CD14-positive monocyte (primary cell): Measurements from ENCODE around the gene RAB11FIP4. TPM values are rescaled to one million over a fixed set of nuclear protein-coding genes. Genes with fewer than 3 reads are reported as not detected.
"Not testable (repeated sequence)": the region's sequence is repeated elsewhere in the genome, so short reads cannot be mapped to it uniquely, and the experiment has no call there.

Experiments
- DNase-seq, 3 donors: peaks; one replicate each; pipeline ENCODE4 v3.0.0-alpha.2; 2011 to 2022
- H2AFZ ChIP-seq: 2 replicates; pipeline ENCODE4 v1.6.0; 2012; ENCODE audit warnings: mild to moderate bottlenecking, low read depth, low read length, inconsistent platforms; ENCODE audit not compliant: insufficient read depth, poor library complexity, severe bottlenecking
- H3K27ac ChIP-seq, 2 donors: 1 replicate in 1 of 2; 2 replicates in 1 of 2; pipeline ENCODE4 v1.5.1; 2012 to 2013; ENCODE audit warnings: low read length in 2 of 2, control low read depth in 1 of 2, inconsistent platforms in 1 of 2, low read depth in 1 of 2, mild to moderate bottlenecking in 1 of 2
- H3K27me3 ChIP-seq, 2 donors: one replicate each; pipeline versions ENCODE4 v1.6.0 to v1.6.1; 2011 to 2013; ENCODE audit warnings: low read length in 2 of 2; ENCODE audit not compliant: control insufficient read depth in 2 of 2, insufficient read depth in 2 of 2
- H3K36me3 ChIP-seq, 2 donors: replicated peaks in 1 of 2; 1 replicate in 1 of 2; 2 replicates in 1 of 2; pipeline versions ENCODE4 v1.5.1 to v1.6.1; 2012 to 2013; ENCODE audit warnings: low read length in 2 of 2, control low read depth in 1 of 2, inconsistent platforms in 1 of 2, mild to moderate bottlenecking in 1 of 2; ENCODE audit not compliant: insufficient read depth in 2 of 2, control insufficient read depth in 1 of 2
- H3K4me1 ChIP-seq, 2 donors: 1 replicate in 1 of 2; 2 replicates in 1 of 2; pipeline versions ENCODE4 v1.5.1 to v1.6.1; 2012 to 2013; ENCODE audit warnings: low read length in 2 of 2, control low read depth in 1 of 2, inconsistent platforms in 1 of 2, mild to moderate bottlenecking in 1 of 2, moderate library complexity in 1 of 2; ENCODE audit not compliant: insufficient read depth in 2 of 2, control insufficient read depth in 1 of 2
- H3K4me2 ChIP-seq: replicated peaks from 2 replicates; pipeline ENCODE3; 2012; ENCODE audit warnings: low read length, moderate library complexity, mild to moderate bottlenecking; ENCODE audit not compliant: poor library complexity, severe bottlenecking; ENCODE audit errors: extremely low read depth
- H3K4me3 ChIP-seq, 3 experiments: fragments of 200-600 bp in 1 of 3; sonication (generic) in 1 of 3; replicated peaks in 1 of 3; 1 replicate in 2 of 3; 2 replicates in 1 of 3; pipeline ENCODE4 v1.5.1; 2011 to 2013; ENCODE audit warnings: low read length in 3 of 3, mild to moderate bottlenecking in 3 of 3, control low read depth in 2 of 3, low read depth in 2 of 3, inconsistent platforms in 1 of 3, moderate library complexity in 1 of 3
- H3K79me2 ChIP-seq: 2 replicates; pipeline ENCODE4 v1.6.0; 2012; ENCODE audit warnings: mild to moderate bottlenecking, control low read depth, inconsistent platforms, low read length, moderate library complexity; ENCODE audit not compliant: insufficient read depth
- H3K9ac ChIP-seq: 2 replicates; pipeline ENCODE4 v1.6.0; 2017; ENCODE audit warnings: low read length, mild to moderate bottlenecking; ENCODE audit not compliant: insufficient read depth, poor library complexity, severe bottlenecking
- H3K9me3 ChIP-seq, 2 donors: replicated peaks in 1 of 2; 1 replicate in 1 of 2; 2 replicates in 1 of 2; pipeline versions ENCODE4 v1.5.1 to v1.6.1; 2012 to 2013; ENCODE audit warnings: low read length in 2 of 2, control low read depth in 1 of 2; ENCODE audit not compliant: control insufficient read depth in 1 of 2, insufficient read depth in 1 of 2
- H4K20me1 ChIP-seq: 2 replicates; pipeline ENCODE4 v1.6.0; 2012; ENCODE audit warnings: mild to moderate bottlenecking, low read length, control low read depth, moderate library complexity; ENCODE audit not compliant: insufficient read depth
- H3K27ac Mint-ChIP-seq, 7 donors: one replicate each; pipeline ENCODE4 v1.8.0; 2020; ENCODE audit warnings: mild to moderate bottlenecking in 7 of 7, mixed read lengths in 7 of 7, moderate library complexity in 6 of 7, inconsistent platforms in 2 of 7
- H3K27me3 Mint-ChIP-seq, 3 donors: one replicate each; pipeline ENCODE4 v1.8.0; 2021 to 2022; ENCODE audit warnings: low read depth in 3 of 3, mild to moderate bottlenecking in 3 of 3, mixed read lengths in 3 of 3, moderate library complexity in 3 of 3, inconsistent platforms in 1 of 3
- H3K36me3 Mint-ChIP-seq, 2 donors: one replicate each; pipeline ENCODE4 v1.8.0; 2020; ENCODE audit warnings: mixed read lengths in 2 of 2, inconsistent platforms in 1 of 2, mild to moderate bottlenecking in 1 of 2
- H3K4me1 Mint-ChIP-seq: one replicate; pipeline ENCODE4 v1.8.0; 2020; ENCODE audit warnings: mild to moderate bottlenecking, mixed read lengths
- H3K4me3 Mint-ChIP-seq, 2 donors: one replicate each; pipeline ENCODE4 v1.8.0; 2020; ENCODE audit warnings: mild to moderate bottlenecking in 2 of 2, mixed read lengths in 2 of 2, moderate library complexity in 1 of 2
- H3K9me3 Mint-ChIP-seq, 7 donors: one replicate each; pipeline ENCODE4 v1.8.0; 2020 to 2022; ENCODE audit warnings: mixed read lengths in 7 of 7, mild to moderate bottlenecking in 6 of 7, moderate library complexity in 6 of 7, inconsistent platforms in 2 of 7
- CTCF ChIP-seq: fragments of 200-600 bp; IDR thresholded peaks from one replicate; pipeline ENCODE4 v1.8.0; 2022; ENCODE audit warnings: antibody characterized with exemption, mild to moderate bottlenecking
- WGBS: methylation state at CpG from one replicate; pipeline ENCODE4 v1.1.5; 2013; ENCODE audit warnings: missing lambda C conversion rate; ENCODE audit not compliant: insufficient coverage; 5-methylcytosine and 5-hydroxymethylcytosine counted together
- intact Hi-C, 2 donors: fragments of 100-400 bp; cut with micrococcal nuclease; formaldehyde crosslinking; loops; one replicate each; pipeline versions ENCODE4 v1.15.0 to v1.15.1; 2023
- polyA plus RNA-seq, 3 donors: library from polyadenylated mRNA; depleted of rRNA in 1 of 3; unstranded in 2 of 3; stranded (reverse) in 1 of 3; fragments of 300-500 nt in 2 of 3; fragments of >200 nt in 1 of 3; fragmentation: Illumina TruSeq in 2 of 3; gene quantifications; 1 replicate in 2 of 3; 2 replicates in 1 of 3; pipeline ENCODE4 v1.2.3, GENCODE V29; 2012 to 2021

The RAB11FIP4 gene
- polyA plus RNA-seq, 3 donors: 10.4 to 21.9 (median 16.2) TPM

GRCh38 chr17:31379597-31380205 lies 11.8 kb upstream of the RAB11FIP4 start:
- Mint-ChIP-seq H3K27ac (peak overlapping the region in 1 of 7 donors; percentile 63), H3K9me3 (no peaks in the 10 kb centered on the region), H3K4me3 (no peak overlapping the region), H3K4me1 (no peaks in the 10 kb centered on the region), H3K36me3 (peaks cover 9 to 14% of the 10 kb centered on the region in 2 donors), H3K27me3 (no peaks in the 10 kb centered on the region)
- Histone ChIP-seq H3K4me2 (no peak overlapping the region), H4K20me1 (no peaks in the 10 kb centered on the region), H3K36me3 (no peaks in the 10 kb centered on the region), H3K27me3 (no peaks in the 10 kb centered on the region), H3K4me3 (no peak overlapping the region), H3K9ac (no peak overlapping the region), H3K79me2 (no peaks in the 10 kb centered on the region), H3K4me1 (peaks cover 0 to under 1% of the 10 kb centered on the region in 2 donors), H3K9me3 (no peaks in the 10 kb centered on the region), H2AFZ (no peak overlapping the region), H3K27ac (no peak overlapping the region)
- DNase-seq: no peak
- TF ChIP-seq CTCF: no peak
- no CpG with 5 or more reads among the region's 1 CpG for WGBS
- intact Hi-C loops: no loop called here

GRCh38 chr17:31381165-31381668 lies 10.3 kb upstream of the RAB11FIP4 start:
- Histone ChIP-seq H3K9me3 (no peaks in the 10 kb centered on the region), H2AFZ (no peak overlapping the region), H3K27ac (no peak overlapping the region), H3K36me3 (no peaks in the 10 kb centered on the region), H3K4me1 (no peaks in the 10 kb centered on the region), H4K20me1 (no peaks in the 10 kb centered on the region), H3K79me2 (no peaks in the 10 kb centered on the region), H3K9ac (no peak overlapping the region), H3K27me3 (no peaks in the 10 kb centered on the region), H3K4me2 (no peak overlapping the region), H3K4me3 (no peak overlapping the region)
- H3K27me3 Mint-ChIP-seq: peaks cover 0 to 3% (median 3%) of the 10 kb centered on the region in 3 donors
- H3K36me3 Mint-ChIP-seq: peaks cover 9 to 14% of the 10 kb centered on the region in 2 donors
- intact Hi-C loops: no loop called here
- H3K9me3 Mint-ChIP-seq: peaks cover 0 to 2% (median 0%) of the 10 kb centered on the region in 7 donors
- H3K4me3 Mint-ChIP-seq: no peak overlapping the region
- DNase-seq: no peak
- TF ChIP-seq CTCF: no peak
- H3K4me1 Mint-ChIP-seq: no peaks in the 10 kb centered on the region
- no peak overlapping the region for H3K27ac Mint-ChIP-seq

- H3K27me3 ChIP-seq, H3K27ac Mint-ChIP-seq, H3K79me2 ChIP-seq, DNase-seq, H2AFZ ChIP-seq, H3K9me3 ChIP-seq, H3K36me3 ChIP-seq, H3K9ac ChIP-seq, H3K4me1 Mint-ChIP-seq, H3K9me3 Mint-ChIP-seq, H3K4me3 ChIP-seq, H3K4me3 Mint-ChIP-seq, intact Hi-C loops, H3K36me3 Mint-ChIP-seq, H3K4me2 ChIP-seq, H4K20me1 ChIP-seq, H3K4me1 ChIP-seq, H3K27me3 Mint-ChIP-seq, H3K27ac ChIP-seq: not testable (repeated sequence)
- WGBS: 99% methylated on average over 7 of the region's 11 CpGs
Observed at GRCh38 chr17:31382668-31383275, 8.7 kb upstream of the RAB11FIP4 start.
